Stimulated activated CD8-positive, alpha-beta memory T cell treated with anti-CD3 and anti-CD28 coated beads, Interleukin-4, amount 100 ng/mL, for 48 hours (primary cell): ENCODE measurements around the gene APEX2.
"Not testable (repeated sequence)": the region's sequence is repeated elsewhere in the genome, so short reads cannot be mapped to it uniquely, and the experiment has no call there.

Experiments
- DNase-seq: peaks from one replicate; pipeline ENCODE4 v3.0.0-alpha.2; 2020

The APEX2 gene

DNA sequence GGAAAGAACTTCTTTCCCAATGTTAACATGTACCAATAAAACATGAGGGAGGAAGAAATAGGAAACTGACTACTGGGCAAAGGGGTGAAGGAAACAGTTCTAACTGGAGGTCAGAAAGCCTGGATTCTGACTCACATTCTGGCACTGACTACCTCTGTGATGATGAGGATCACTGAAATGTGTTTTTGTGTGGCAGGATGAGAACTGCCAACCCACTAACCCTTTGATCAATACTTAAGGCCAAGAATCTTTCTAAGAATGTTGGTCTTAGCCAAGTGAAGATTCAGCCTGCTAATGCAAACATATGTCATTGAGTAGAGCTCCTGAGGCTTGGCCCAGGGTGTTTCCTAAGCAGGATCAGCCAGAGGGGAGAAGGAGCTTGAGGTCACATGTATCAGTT is 26.0 kb downstream of the APEX2 start:
- DNase-seq = no peak

GRCh38 chrX:55026840-55027239 is 26.7 kb downstream of the APEX2 start:
- DNase-seq = no peak

DNA sequence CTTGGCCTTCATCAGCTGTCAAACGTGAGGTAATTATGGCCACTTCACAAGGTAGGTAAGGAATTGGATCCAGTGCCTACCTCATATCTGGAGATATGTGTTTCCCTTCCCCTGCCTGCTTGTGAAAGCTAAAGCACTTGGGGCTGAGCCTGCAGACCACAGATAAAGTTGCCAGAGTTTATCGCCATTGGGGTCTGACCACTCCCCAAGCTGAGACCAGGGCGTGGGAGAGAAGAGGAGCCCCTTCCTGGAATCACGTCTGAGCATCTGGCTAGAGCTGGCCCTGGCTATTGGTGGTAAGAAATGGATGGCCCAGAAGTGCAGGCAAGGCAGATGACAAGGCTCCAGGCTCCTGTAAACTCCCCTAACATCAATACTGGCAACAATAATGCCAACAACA is 27.9 kb downstream of the APEX2 start:
- no peak for DNase-seq

- DNase-seq = no peak
Observed at GRCh38 chrX:55028611-55029010, 28.4 kb downstream of the APEX2 start.

DNA sequence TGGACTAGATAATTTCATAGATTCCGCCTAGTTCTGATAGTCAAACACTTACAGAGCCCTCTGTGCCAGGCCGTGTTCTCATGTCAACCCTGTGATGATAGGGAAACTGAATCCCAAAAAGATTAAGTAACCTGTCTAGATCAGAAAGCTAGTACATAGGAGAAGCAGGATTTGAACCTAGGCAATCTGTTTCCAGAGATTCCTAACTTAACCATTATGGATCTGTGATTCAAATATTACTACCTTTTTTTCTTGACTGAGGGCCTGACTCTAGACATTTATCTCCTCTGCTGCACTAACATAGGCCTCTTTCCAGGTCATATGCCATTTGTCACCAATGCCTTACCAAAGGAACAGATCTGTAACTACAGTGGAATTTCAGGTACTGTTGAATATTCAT is 29.1 kb downstream of the APEX2 start:
- no peak for DNase-seq

GRCh38 chrX:55030271-55031205 is 30.4 kb downstream of the APEX2 start, which contains the start of gene ALAS2:
Gene ALAS2 (minus strand): TSS chrX:55030977. CDS start chrX:55026000, 4,977 bp downstream.
- no peak for DNase-seq

DNA sequence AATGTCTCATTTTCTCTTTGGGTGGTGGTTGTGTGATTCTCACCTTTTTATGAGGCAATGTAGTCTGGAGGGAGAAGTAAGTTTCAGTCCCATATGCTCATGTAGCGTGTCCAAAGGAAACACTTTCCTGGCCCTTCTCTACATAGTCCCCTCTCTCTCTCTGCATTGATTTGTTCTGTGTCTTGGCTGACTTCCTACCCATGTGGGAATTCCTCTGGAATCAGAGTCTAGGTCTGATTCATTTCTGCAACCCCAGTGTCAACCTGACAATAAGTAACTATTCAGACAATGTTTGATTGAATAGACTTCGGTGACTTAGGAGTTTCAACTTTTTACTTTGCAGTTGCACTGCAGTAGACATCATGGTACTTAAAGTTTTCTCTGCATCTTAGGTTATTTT is 33.3 kb downstream of the APEX2 start:
- no peak for DNase-seq

DNA sequence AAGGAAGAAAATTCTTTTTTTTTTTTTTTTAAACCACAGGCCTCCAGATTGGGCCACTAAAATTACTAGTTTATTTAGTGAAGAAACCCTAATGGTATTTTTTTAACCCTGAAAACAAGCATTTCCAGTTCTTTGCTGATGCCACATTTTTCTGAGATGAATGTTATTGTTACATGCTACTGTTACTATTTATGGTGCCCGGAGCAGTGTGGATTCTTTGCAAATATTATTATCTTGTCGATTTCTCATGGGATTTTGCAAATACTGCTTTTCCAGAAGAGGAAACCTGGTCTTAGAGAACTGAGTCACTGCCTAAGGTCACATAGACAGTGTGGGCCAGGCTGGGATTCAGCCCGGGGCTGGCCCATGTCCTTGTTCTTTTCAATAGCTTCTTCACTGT is 39.3 kb downstream of the APEX2 start:
- DNase-seq = no peak

DNA sequence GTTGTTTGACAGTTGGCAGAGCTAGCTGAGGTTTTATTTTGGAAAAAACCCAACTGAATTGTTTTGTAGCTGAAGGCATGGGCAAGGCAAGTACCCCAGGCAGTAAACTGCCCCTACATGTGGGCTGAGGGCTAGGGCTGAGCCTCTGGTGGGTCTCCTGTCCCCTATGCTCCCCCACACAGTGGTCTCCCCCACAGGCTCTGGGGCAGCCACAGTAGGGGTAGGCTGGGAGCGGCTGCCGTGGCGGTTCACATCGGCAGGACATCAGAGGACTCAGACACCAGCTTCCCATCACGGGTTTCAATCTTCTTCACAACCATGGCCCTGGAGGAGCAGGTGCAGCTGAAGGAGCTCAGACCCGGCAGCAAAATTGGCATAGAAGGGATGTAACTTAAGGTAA is 41.4 kb downstream of the APEX2 start:
- DNase-seq = no peak

DNA sequence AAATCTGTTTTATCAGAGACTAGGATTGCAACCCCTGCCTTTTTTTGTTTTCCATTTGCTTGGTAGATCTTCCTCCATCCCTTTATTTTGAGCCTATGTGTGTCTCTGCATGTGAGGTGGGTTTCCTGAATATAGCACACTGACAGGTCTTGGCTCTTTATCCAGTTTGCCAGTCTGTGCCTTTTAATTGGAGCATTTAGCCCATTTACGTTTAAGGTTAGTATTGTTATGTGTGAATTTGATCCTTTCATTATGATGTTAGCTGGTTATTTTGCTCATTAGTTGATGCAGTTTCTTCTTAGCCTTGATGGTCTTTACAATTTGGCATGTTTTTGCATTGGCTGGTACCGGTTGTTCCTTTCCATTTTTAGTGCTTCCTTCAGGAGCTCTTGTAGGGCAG is 50.4 kb downstream of the APEX2 start:
- not testable (repeated sequence) for DNase-seq

DNA sequence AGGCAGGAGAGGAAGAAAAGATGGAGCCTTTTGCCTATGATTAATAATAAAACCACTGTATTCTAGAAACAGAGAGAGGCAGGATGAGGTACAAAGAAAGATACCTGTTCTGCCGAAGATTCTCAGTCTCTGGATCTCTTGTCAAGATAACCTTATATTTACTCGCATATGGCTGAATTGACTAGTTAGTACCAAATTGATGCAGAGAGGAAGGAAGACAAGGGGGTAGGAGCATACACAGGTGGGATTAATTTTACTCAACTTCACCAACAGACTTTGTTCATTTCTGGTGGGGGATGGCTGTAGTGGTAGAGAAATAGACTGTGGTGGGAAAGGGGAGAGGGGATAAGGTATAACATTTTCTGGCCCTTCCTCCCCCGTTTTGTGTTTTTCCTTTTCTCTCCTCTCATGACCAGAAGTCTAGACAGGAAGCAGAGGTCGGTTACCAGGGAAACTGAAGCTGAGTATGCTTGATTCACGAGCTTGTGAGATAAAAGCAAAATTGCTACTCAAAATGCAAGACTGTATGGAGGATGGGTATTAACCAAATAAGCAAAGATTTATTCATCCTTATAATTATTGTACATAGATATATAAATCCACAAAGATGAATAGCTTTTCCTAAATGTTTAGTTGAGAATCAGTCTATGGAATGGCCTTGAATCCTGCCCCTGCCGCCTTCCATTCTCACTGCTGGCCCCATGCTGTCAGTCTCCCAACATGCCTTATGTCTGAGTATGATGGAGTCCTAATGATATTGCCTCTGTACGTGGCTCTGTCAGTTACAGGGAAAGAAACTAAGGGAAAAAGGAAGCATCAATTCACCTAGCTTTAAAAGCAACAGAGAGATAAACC is 56.9 kb downstream of the APEX2 start:
- DNase-seq = no peak

DNA sequence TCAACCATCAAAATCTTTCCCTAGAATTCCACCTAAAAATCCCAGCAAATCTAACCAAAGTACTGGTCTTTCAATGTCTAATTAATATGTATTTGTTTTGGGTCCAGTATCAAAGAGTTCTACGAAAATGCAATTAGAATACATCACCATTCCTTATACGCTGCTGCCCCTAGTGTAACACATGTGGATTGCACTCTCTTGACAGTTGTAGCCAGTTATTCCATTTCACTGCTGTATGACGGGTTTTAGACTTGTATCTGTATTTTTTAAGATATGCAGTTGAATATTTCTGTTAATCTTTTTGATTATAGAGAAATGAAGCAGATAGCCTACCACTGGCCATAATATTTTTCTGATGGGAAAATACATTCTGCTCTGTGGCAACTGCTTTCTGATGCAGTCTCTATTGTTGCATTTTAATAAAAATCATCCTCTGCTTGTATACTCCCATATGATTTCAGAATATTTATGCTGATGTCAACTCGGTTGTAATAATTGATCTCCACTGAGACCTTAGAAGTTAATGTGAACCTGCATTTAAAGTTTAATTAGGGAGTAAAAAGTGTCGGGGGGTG is 57.6 kb downstream of the APEX2 start:
- DNase-seq = peak; percentile 25
